AG10803 (cell line): ENCODE data around the gene BACH2.

Source experiments
- DNase-seq: peaks from one replicate; pipeline ENCODE4 v3.0.0; 2010; ENCODE audit warnings: low read depth
- H3K4me3 ChIP-seq: 2 replicates; pipeline ENCODE4 v1.5.1; 2011; ENCODE audit warnings: mild to moderate bottlenecking, low read length, control low read depth
- CTCF ChIP-seq: conservative IDR thresholded peaks from 2 replicates; pipeline ENCODE4 v1.5.1; 2011; ENCODE audit warnings: mild to moderate bottlenecking, low read length, control low read depth, inconsistent platforms

Gene BACH2

DNA sequence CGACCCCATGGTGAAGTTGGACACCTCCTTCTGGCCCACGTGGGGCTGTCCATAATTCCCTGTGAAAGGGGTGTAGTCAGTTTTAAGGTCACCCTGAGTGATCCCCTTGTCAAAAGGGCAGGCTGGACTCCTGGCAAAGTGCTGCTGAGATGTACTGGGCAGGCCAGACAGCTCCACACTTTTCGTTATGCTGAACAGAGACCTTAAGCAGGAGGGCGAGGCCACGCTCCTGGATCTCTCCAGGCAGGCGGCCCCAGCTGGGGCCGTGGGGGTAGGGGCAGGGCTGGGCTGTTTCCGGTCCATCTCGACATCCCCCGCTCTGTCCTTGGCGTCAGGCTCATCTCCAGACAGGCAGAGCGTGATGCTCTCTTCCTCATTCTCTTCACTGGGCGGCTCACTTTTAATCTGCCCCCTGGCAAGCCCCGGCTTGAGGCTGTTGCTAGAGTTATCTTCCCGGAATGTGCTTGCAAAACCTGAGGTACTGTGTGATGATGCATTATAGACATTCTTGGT is 345.7 kb downstream of the BACH2 start:
- DNase-seq, result no peak
- no peak for TF ChIP-seq CTCF

DNA sequence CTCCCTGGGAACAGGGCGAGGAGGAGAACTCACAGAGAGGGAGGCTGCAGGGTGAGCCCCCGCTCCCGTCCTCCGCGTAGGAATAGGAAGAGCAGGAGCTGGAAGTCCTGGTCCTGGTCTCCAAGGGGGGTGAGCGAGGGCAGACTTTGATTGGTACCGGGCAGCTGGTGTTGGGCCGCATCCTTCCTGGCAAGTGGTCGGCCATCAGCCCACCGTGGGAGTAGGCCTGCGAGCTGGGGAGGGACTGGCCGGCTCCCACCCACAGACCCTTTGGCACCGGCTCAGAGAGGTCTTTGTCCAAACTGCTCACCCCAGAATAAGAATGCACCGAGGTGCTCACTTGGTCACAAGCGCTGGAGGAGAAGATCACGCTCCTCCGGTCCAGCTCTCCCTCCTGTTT is 346.2 kb downstream of the BACH2 start:
- H3K4me3 ChIP-seq, result no peak overlapping the region
- DNase-seq, result no peak
- TF ChIP-seq CTCF, result no peak

More for the DNA sequence above, 345.7 kb downstream of the BACH2 start:
- H3K4me3 ChIP-seq, result no peak overlapping the region

DNA sequence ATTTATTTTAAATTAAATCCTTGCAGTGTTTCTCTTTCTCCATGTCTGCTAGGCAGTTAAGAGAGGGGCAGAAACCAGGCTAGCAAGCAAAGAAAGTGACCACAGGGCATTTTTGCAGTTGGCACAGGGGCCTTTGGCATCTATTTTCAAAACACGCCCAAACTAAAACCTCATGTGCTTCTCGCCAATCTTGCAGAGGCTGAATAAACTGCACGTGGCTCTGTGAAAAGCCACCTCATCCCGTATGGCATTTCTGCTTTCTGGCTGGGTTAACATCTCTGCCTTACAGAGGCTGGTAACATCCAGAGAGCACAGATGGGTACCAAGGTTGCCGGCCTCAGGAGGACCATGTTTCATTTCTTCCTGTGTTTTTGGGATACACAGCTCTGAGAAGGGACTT is 347.8 kb downstream of the BACH2 start:
- no peak overlapping the region for H3K4me3 ChIP-seq
- TF ChIP-seq CTCF, result no peak
- no peak for DNase-seq

DNA sequence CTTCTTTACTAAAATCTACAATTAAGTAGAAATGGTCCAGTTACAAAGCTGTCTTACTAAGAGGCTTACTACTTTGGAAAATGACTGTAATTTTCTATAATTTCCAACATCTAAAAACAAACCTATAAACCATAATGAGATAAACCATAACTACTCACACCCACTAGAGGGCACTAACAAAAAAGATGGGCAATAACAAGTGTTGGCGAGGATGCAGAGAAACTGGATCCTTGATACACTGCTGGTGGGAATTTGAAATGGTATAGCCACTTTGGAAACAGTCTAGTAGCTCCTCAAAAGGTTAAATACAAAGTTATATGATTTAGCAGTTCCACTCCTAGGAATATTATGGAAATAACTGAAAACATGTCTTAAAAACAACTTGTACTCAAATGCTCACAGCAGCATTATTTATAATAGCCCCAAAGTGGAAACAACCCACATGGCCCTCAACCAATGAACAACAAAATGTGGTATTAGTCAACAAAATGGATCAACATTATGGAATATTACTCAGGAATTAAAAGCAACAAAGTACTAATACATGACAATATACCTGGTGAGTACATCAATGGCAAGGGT is 351.7 kb downstream of the BACH2 start:
- no peak overlapping the region for H3K4me3 ChIP-seq
- peak; percentile 8 for DNase-seq
- peak; percentile 53 for TF ChIP-seq CTCF

GRCh38 chr6:89944181-89944755 is 352.4 kb downstream of the BACH2 start:
- H3K4me3 ChIP-seq, result no peak overlapping the region
- peak; percentile 11 for DNase-seq
- TF ChIP-seq CTCF, result no peak

- no peak for DNase-seq
- TF ChIP-seq CTCF, result no peak
- H3K4me3 ChIP-seq, result no peak overlapping the region
Measured at GRCh38 chr6:89942601-89943000, 354.0 kb downstream of the BACH2 start.

DNA sequence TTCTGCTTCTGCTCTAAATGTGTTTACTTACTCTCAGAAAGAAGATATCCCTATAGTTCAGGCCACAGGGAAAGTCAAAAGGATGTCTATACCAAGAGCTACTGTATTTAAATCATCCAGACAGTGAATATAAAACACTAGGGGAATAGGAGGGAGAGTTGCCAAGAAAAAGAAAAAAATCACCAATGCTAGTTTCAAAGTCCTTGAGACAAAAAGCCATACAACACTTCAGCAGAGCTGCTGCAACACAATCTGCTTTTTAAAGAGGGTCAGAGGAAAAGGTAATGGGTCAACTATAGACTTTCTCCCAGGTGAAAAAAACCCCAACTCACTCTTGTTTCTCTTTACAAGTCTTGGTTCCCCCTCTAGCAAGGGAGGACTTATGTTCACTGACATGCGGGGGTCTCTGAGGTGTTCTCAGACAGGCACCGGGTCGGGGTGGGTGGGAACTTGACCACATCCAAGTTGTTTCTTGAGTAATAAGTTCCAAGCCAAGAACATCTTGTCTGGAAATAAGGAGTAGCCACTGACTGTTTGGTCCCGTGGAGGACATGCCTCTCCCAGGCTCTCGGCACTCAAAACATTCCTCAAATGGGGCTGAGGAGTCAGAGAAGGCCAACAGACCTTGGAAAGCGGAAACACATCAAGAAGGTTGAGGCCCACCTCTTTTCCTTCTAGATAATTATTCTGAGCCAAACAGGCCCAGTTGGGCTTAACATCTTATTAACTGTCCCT is 354.7 kb downstream of the BACH2 start:
- no peak for TF ChIP-seq CTCF
- H3K4me3 ChIP-seq, result no peak overlapping the region
- DNase-seq, result no peak
